SK-N-SH (cell line): ENCODE measurements around the gene TDP2. TPM values are rescaled to one million over a fixed set of nuclear protein-coding genes. Genes with fewer than 3 reads are reported as not detected.
A peak's percentile ranks its signal among the peaks of the same experiment; 100 is the strongest.

Source experiments
- CTCF ChIA-PET: fragments of 300-600, 350-600 bp; formaldehyde crosslinking; extraction: SDS; loops from one replicate; lab custom pipeline; 2021; lab: Yijun Ruan, JAX
- POLR2A ChIA-PET: fragments of 350-600 bp; sonication (Branson Sonifier 250); formaldehyde crosslinking; extraction: SDS; loops from one replicate; lab custom pipeline; 2020; ENCODE audit warnings: antibody characterized with exemption, inconsistent platforms; lab: Yijun Ruan, JAX
- DNase-seq: peaks from one replicate; pipeline ENCODE4 v3.0.0; 2012
- H2AFZ ChIP-seq: fragments of 200-600 bp; sonication (generic); 2 replicates; pipeline ENCODE4 v1.8.1; 2016; ENCODE audit warnings: antibody characterized with exemption, mild to moderate bottlenecking, low read depth
- H3F3A ChIP-seq: fragments of 200-600 bp; sonication (generic); replicated peaks from 2 replicates; pipeline ENCODE3; 2016; ENCODE audit warnings: antibody characterized with exemption, mild to moderate bottlenecking; ENCODE audit not compliant: insufficient read depth
- H3K27ac ChIP-seq, 2 experiments: fragments of 200-500 bp in 1 of 2; fragments of 200-600 bp in 1 of 2; sonication (Bioruptor generic) in 1 of 2; sonication (generic), shearing (Covaris generic) in 1 of 2; 2 replicates each; pipeline versions ENCODE4 v1.5.1 to v1.6.1; 2014 to 2016; ENCODE audit warnings: low read depth in 2 of 2, inconsistent platforms in 1 of 2, low read length in 1 of 2, mild to moderate bottlenecking in 1 of 2, mixed read lengths in 1 of 2
- H3K27me3 ChIP-seq: fragments of 200-600 bp; sonication (generic), shearing (Covaris generic); 2 replicates; pipeline ENCODE4 v1.6.1; 2016; ENCODE audit warnings: mixed run types; ENCODE audit not compliant: insufficient read depth
- H3K36me3 ChIP-seq, 2 experiments: fragments of 200-500 bp in 1 of 2; fragments of 200-600 bp in 1 of 2; sonication (Bioruptor generic) in 1 of 2; sonication (generic) in 1 of 2; replicated peaks in 1 of 2; 2 replicates each; pipeline versions ENCODE3 to v1.5.1; 2014 to 2016; ENCODE audit warnings: low read length in 1 of 2, mild to moderate bottlenecking in 1 of 2; ENCODE audit not compliant: insufficient read depth in 2 of 2, control insufficient read depth in 1 of 2
- H3K4me1 ChIP-seq, 2 experiments: fragments of 200-500 bp in 1 of 2; fragments of 200-600 bp in 1 of 2; sonication (Bioruptor generic) in 1 of 2; sonication (generic), shearing (Covaris generic) in 1 of 2; 2 replicates each; pipeline versions ENCODE4 v1.5.1 to v1.6.1; 2014 to 2016; ENCODE audit warnings: low read depth in 1 of 2, low read length in 1 of 2, mixed run types in 1 of 2; ENCODE audit not compliant: insufficient read depth in 2 of 2, control insufficient read depth in 1 of 2
- H3K4me2 ChIP-seq: fragments of 200-600 bp; sonication (generic), shearing (Covaris generic); 2 replicates; pipeline ENCODE4 v1.6.1; 2017; ENCODE audit warnings: mixed run types
- H3K4me3 ChIP-seq, 2 experiments: fragments of 200-500 bp in 1 of 2; fragments of 200-600 bp in 1 of 2; sonication (Bioruptor generic) in 1 of 2; sonication (generic), shearing (Covaris generic) in 1 of 2; 2 replicates each; pipeline versions ENCODE4 v1.5.1 to v1.8.1; 2014 to 2016; ENCODE audit warnings: low read depth in 2 of 2, inconsistent platforms in 1 of 2, low read length in 1 of 2, mild to moderate bottlenecking in 1 of 2, mixed read lengths in 1 of 2, moderate library complexity in 1 of 2
- H3K79me2 ChIP-seq: fragments of 200-600 bp; sonication (generic); 2 replicates; pipeline ENCODE4 v1.8.1; 2017; ENCODE audit warnings: mild to moderate bottlenecking; ENCODE audit not compliant: insufficient read depth
- H3K9ac ChIP-seq: fragments of 200-600 bp; sonication (generic); 2 replicates; pipeline ENCODE4 v1.6.1; 2017; ENCODE audit warnings: mixed run types
- H3K9me2 ChIP-seq: fragments of 200-600 bp; sonication (generic); 2 replicates; pipeline ENCODE4 v1.6.1; 2017; ENCODE audit warnings: mixed run types
- H3K9me3 ChIP-seq: fragments of 200-600 bp; sonication (generic); 2 replicates; pipeline ENCODE4 v1.6.1; 2017; ENCODE audit warnings: mixed run types, mild to moderate bottlenecking, moderate library complexity
- H4K20me1 ChIP-seq: fragments of 200-600 bp; sonication (generic); 2 replicates; pipeline ENCODE4 v1.6.1; 2017; ENCODE audit warnings: mild to moderate bottlenecking, mixed run types; ENCODE audit not compliant: insufficient read depth
- CHD2 ChIP-seq: fragments of 150-350 bp; IDR thresholded peaks from 2 replicates; pipeline ENCODE4 v1.6.1; 2018; ENCODE audit warnings: low read length; ENCODE audit not compliant: partially characterized antibody
- ELF1 ChIP-seq: IDR thresholded peaks from 2 replicates; pipeline ENCODE4 v1.4.0; 2012
- EP300 ChIP-seq, 2 experiments: IDR thresholded peaks; 2 replicates each; pipeline versions ENCODE4 v1.4.0 to v1.6.1; 2012; ENCODE audit warnings: borderline replicate concordance in 1 of 2, low read depth in 1 of 2, low read length in 1 of 2
- FOXJ3 ChIP-seq: sonication (generic); formaldehyde crosslinking; IDR thresholded peaks from 2 replicates; pipeline ENCODE4 v1.5.1; 2020; ENCODE audit warnings: mild to moderate bottlenecking, missing genetic modification reagents
- FOXM1 ChIP-seq: IDR thresholded peaks from 2 replicates; pipeline ENCODE4 v1.4.0; 2012; ENCODE audit warnings: low read depth, mild to moderate bottlenecking
- GABPA ChIP-seq: IDR thresholded peaks from 2 replicates; pipeline ENCODE4 v1.4.0; 2012; ENCODE audit warnings: low read depth, mild to moderate bottlenecking
- GATA2 ChIP-seq: sonication (generic); formaldehyde crosslinking; IDR thresholded peaks from 2 replicates; pipeline ENCODE4 v1.5.0; 2020; ENCODE audit warnings: mild to moderate bottlenecking, missing genetic modification reagents
- JUND ChIP-seq: IDR thresholded peaks from 2 replicates; pipeline ENCODE4 v1.4.0; 2012
- MAX ChIP-seq: IDR thresholded peaks from 2 replicates; pipeline ENCODE4 v1.4.0; 2012; ENCODE audit warnings: low read depth
- MXI1 ChIP-seq: IDR thresholded peaks from 2 replicates; pipeline ENCODE4 v1.6.1; 2012; ENCODE audit warnings: mild to moderate bottlenecking, low read depth, low read length, improper control_type of control experiment
- NFIC ChIP-seq: IDR thresholded peaks from 2 replicates; pipeline ENCODE4 v1.4.0; 2012; ENCODE audit warnings: borderline replicate concordance
- PBX3 ChIP-seq: IDR thresholded peaks from 2 replicates; pipeline ENCODE4; 2012
- POLR2AphosphoS5 ChIP-seq: IDR thresholded peaks from 2 replicates; pipeline ENCODE4 v1.6.1; 2012; ENCODE audit warnings: low read depth, low read length
- RAD21 ChIP-seq: IDR thresholded peaks from 2 replicates; pipeline ENCODE4 v1.6.1; 2012; ENCODE audit warnings: mild to moderate bottlenecking, low read length
- RCOR1 ChIP-seq: fragments of 150-350 bp; IDR thresholded peaks from 2 replicates; pipeline ENCODE4 v1.6.1; 2017; ENCODE audit warnings: antibody characterized with exemption, low read length
- REST ChIP-seq: IDR thresholded peaks from 2 replicates; pipeline ENCODE4 v1.6.1; 2012; ENCODE audit warnings: mild to moderate bottlenecking, low read depth, low read length, moderate library complexity
- RFX5 ChIP-seq: IDR thresholded peaks from 2 replicates; pipeline ENCODE4 v1.6.1; 2012; ENCODE audit warnings: mild to moderate bottlenecking, improper control_type of control experiment, low read length
- RXRA ChIP-seq: IDR thresholded peaks from 2 replicates; pipeline ENCODE4 v1.4.0; 2012; ENCODE audit warnings: low read depth, mild to moderate bottlenecking, borderline replicate concordance
- SIN3A ChIP-seq: IDR thresholded peaks from 2 replicates; pipeline ENCODE4 v1.6.1; 2012; ENCODE audit warnings: low read depth, mild to moderate bottlenecking, low read length, moderate library complexity, borderline replicate concordance
- SMC3 ChIP-seq: IDR thresholded peaks from 2 replicates; pipeline ENCODE4 v1.6.1; 2012; ENCODE audit warnings: low read depth, low read length, improper control_type of control experiment
- TAF1 ChIP-seq: IDR thresholded peaks from 2 replicates; pipeline ENCODE4 v1.6.1; 2012; ENCODE audit warnings: low read depth, mild to moderate bottlenecking, low read length, moderate library complexity, borderline replicate concordance
- TCF12 ChIP-seq: IDR thresholded peaks from 2 replicates; pipeline ENCODE4 v1.4.0; 2012
- TEAD4 ChIP-seq: IDR thresholded peaks from 2 replicates; pipeline ENCODE4 v1.4.0; 2012; ENCODE audit warnings: mild to moderate bottlenecking, borderline replicate concordance; ENCODE audit not compliant: insufficient read depth
- USF2 ChIP-seq: fragments of 150-350 bp; IDR thresholded peaks from 2 replicates; pipeline ENCODE4 v1.6.1; 2017; ENCODE audit warnings: antibody characterized with exemption, low read length, low read depth, borderline replicate concordance
- YY1 ChIP-seq: IDR thresholded peaks from 2 replicates; pipeline ENCODE4 v1.4.0; 2012; ENCODE audit warnings: low read depth, mild to moderate bottlenecking
- ZBTB33 ChIP-seq: IDR thresholded peaks from 2 replicates; pipeline ENCODE4 v1.4.0; 2012; ENCODE audit warnings: low read depth, borderline replicate concordance
- WGBS: methylation state at CpG from one replicate; pipeline ENCODE4 v1.1.6; 2017; ENCODE audit warnings: low lambda C conversion rate; 5-methylcytosine and 5-hydroxymethylcytosine counted together
- polyA plus RNA-seq, 3 experiments: library from polyadenylated mRNA; depleted of rRNA; stranded (reverse); fragments of >200 nt; gene quantifications; 2 replicates each; pipeline ENCODE4 v1.2.3, GENCODE V29; 2012

The TDP2 gene
- polyA plus RNA-seq (2012; rRNA removed) = 20.0 and 20.2 TPM in 2 replicates
- polyA plus RNA-seq (2012; cell fraction: cytosol; rRNA removed) = 23.6 and 29.5 TPM in 2 replicates
- 24.8 and 38.0 TPM in 2 replicates for polyA plus RNA-seq (2012; cell fraction: nucleus; rRNA removed)

- CTCF ChIA-PET = interaction anchor here (0.6 to 7.3 kb wide), 24 partner anchors 9 to 172 kb away, joined by 3 to 96 read pairs (median 4); partner anchors contain the start of genes ALDH5A1, C6orf62 and KIAA0319
- Histone ChIP-seq H3F3A (peaks cover 3% of the 10 kb centered on the region), H3K79me2 (peaks cover 50% of the 10 kb centered on the region), H2AFZ (peak within 1 kb of the TSS; percentile 92), H3K9ac (peak within 1 kb of the TSS; percentile 86), H3K27me3 (no peaks in the 10 kb centered on the region), H3K4me3 (peak within 1 kb of the TSS; percentile 67 to 82), H3K4me1 (peaks cover 6 to 14% of the 10 kb centered on the region in 2 experiments; a peak in 2 of 4 replicates), H3K9me3 (no peaks in the 10 kb centered on the region), H4K20me1 (no peaks in the 10 kb centered on the region), H3K4me2 (peak within 1 kb of the TSS; percentile 79), H3K9me2 (no peaks in the 10 kb centered on the region), H3K27ac (peak within 1 kb of the TSS; percentile 87 to 91), H3K36me3 (peaks cover 25 to 31% of the 10 kb centered on the region in 2 experiments)
- WGBS = 1% methylated on average over 56 of the region's 62 CpGs
- DNase-seq = peak; percentile 96
- POLR2A ChIA-PET = interaction anchor here (0.9 to 1.6 kb wide), 5 partner anchors 14 to 86 kb away, joined by 3 to 12 read pairs (median 3); partner anchors contain the start of gene KIAA0319
- TF ChIP-seq REST (peak; percentile 7; the same call in 1 of the 2 replicates), RCOR1 (peak; percentile 21; the same call in 1 of the 2 replicates), USF2 (no peak), RXRA (no peak), SMC3 (no peak; the same call in 1 of the 2 replicates), YY1 (peak; percentile 87), POLR2AphosphoS5 (peak; percentile 71), ELF1 (peak; percentile 68), EP300 (IDR thresholded peaks at IDR 0.05; ENCODE audit: borderline replicate concordance in 1 of 2, low read depth in 1 of 2, low read length in 1 of 2) (no peak; a peak in 2 of 4 replicates), PBX3 (no peak), ZBTB33 (no peak), TEAD4 (0 out of 2 replicates have a peak, but pooled peaks have one; percentile 5), GABPA (peak; percentile 70), FOXM1 (no peak), CHD2 (peak; percentile 45), TCF12 (peak; percentile 32; the same call in 1 of the 2 replicates), FOXJ3 (CRISPR knock-in tag) (no peak), NFIC (no peak), MXI1 (peak; percentile 41), RFX5 (no peak), TAF1 (peak; percentile 80), JUND (peak; percentile 16; the same call in 1 of the 2 replicates), MAX (peak; percentile 47), RAD21 (peak; percentile 64), SIN3A (peak; percentile 68; the same call in 1 of the 2 replicates), GATA2 (CRISPR knock-in tag) (no peak)
These were observed at the start of gene TDP2, which contains the start of gene ACOT13 for GRCh38 chr6:24666641-24667377. TSS of gene TDP2 (minus strand) at chr6:24666899. CDS start at chr6:24666862, 37 bp downstream. TSS of gene ACOT13 (plus strand) at chr6:24667077. CDS start at chr6:24667264, 187 bp downstream.
